ENCODE measurements around the gene SLC35F3. TPM values are rescaled to one million over a fixed set of nuclear protein-coding genes. Genes with fewer than 3 reads are reported as not detected.

The SLC35F3 gene
- total and polyA plus RNA-seq, 3 donors from 2014 or later, result 0.43 to 0.87 (median 0.47) TPM

- H3K27me3 ChIP-seq, result no peaks in the 10 kb centered on the region
- intact Hi-C loops (cut with DNase I; ENCODE audit: low total_unique reads), result no loop called here
- H3K36me3 ChIP-seq (ENCODE audit: low read depth, missing control alignments), result no peaks in the 10 kb centered on the region
- no peaks in the 10 kb centered on the region for H3K9me3 ChIP-seq
- 52 to 70% methylated on average over 5 of the region's 5 CpGs for WGBS, 2 donors
- no peak for TF ChIP-seq CTCF (IDR thresholded peaks at IDR 0.05)
- no peak for TF ChIP-seq POLR2A (IDR thresholded peaks at IDR 0.05)
- H3K4me1 ChIP-seq, result no peaks in the 10 kb centered on the region
- DNase-seq, result no peak
- H3K27ac ChIP-seq, result no peak overlapping the region
- no peak overlapping the region for H3K4me3 ChIP-seq
These were observed 96.1 kb downstream of the SLC35F3 start for GRCh38 chr1:234000557-234001041.

GRCh38 chr1:234001817-234002216 lies 97.3 kb downstream of the SLC35F3 start:
- no peak for DNase-seq
- H3K27ac ChIP-seq, result no peak overlapping the region
- no peaks in the 10 kb centered on the region for H3K27me3 ChIP-seq
- no peaks in the 10 kb centered on the region for H3K36me3 ChIP-seq (ENCODE audit: low read depth, missing control alignments)
- TF ChIP-seq POLR2A (IDR thresholded peaks at IDR 0.05) (no peak), CTCF (IDR thresholded peaks at IDR 0.05) (no peak)
- no peak overlapping the region for H3K4me3 ChIP-seq
- no peaks in the 10 kb centered on the region for H3K4me1 ChIP-seq
- H3K9me3 ChIP-seq, result no peaks in the 10 kb centered on the region
- intact Hi-C loops (cut with DNase I; ENCODE audit: low total_unique reads), result no loop called here

GRCh38 chr1:234004591-234004990 lies 100.1 kb downstream of the SLC35F3 start:
- H3K36me3 ChIP-seq (ENCODE audit: low read depth, missing control alignments), result no peaks in the 10 kb centered on the region
- no peak for DNase-seq
- no peaks in the 10 kb centered on the region for H3K27me3 ChIP-seq
- H3K27ac ChIP-seq, result no peak overlapping the region
- no peaks in the 10 kb centered on the region for H3K9me3 ChIP-seq
- no peak for TF ChIP-seq CTCF (IDR thresholded peaks at IDR 0.05)
- no peak for TF ChIP-seq POLR2A (IDR thresholded peaks at IDR 0.05)
- no peaks in the 10 kb centered on the region for H3K4me1 ChIP-seq
- no peak overlapping the region for H3K4me3 ChIP-seq
- intact Hi-C loops (cut with DNase I; ENCODE audit: low total_unique reads), result no loop called here

GRCh38 chr1:234007684-234008083 lies 103.2 kb downstream of the SLC35F3 start:
- Histone ChIP-seq H3K27me3 (no peaks in the 10 kb centered on the region), H3K9me3 (no peaks in the 10 kb centered on the region), H3K36me3 (ENCODE audit: low read depth, missing control alignments) (no peaks in the 10 kb centered on the region), H3K4me3 (no peak overlapping the region), H3K27ac (no peak overlapping the region), H3K4me1 (no peaks in the 10 kb centered on the region)
- intact Hi-C loops (cut with DNase I; ENCODE audit: low total_unique reads), result no loop called here
- WGBS, 2 donors, result 77 to 87% methylated on average over 1 of the region's 1 CpG
- no peak for DNase-seq
- no peak for TF ChIP-seq CTCF (IDR thresholded peaks at IDR 0.05)
- no peak for TF ChIP-seq POLR2A (IDR thresholded peaks at IDR 0.05)

GRCh38 chr1:234008591-234008990 lies 104.1 kb downstream of the SLC35F3 start:
- Histone ChIP-seq H3K4me1 (no peaks in the 10 kb centered on the region), H3K27me3 (no peaks in the 10 kb centered on the region), H3K36me3 (ENCODE audit: low read depth, missing control alignments) (no peaks in the 10 kb centered on the region), H3K27ac (no peak overlapping the region), H3K4me3 (no peak overlapping the region), H3K9me3 (no peaks in the 10 kb centered on the region)
- intact Hi-C loops (cut with DNase I; ENCODE audit: low total_unique reads), result no loop called here
- DNase-seq, result no peak
- TF ChIP-seq CTCF (IDR thresholded peaks at IDR 0.05) (no peak), POLR2A (IDR thresholded peaks at IDR 0.05) (no peak)
